22Rv1 (cell line): ENCODE data around the gene RABGAP1L.

Source experiments
- CTCF ChIP-seq: fragments of 450-650 bp; IDR thresholded peaks from 2 replicates; pipeline ENCODE4 v1.5.1; 2017; ENCODE audit warnings: mild to moderate bottlenecking
- ZFX ChIP-seq: fragments of 450-650 bp; IDR thresholded peaks from 2 replicates; pipeline ENCODE4 v1.6.1; 2017; ENCODE audit warnings: antibody characterized with exemption, borderline replicate concordance

DNA sequence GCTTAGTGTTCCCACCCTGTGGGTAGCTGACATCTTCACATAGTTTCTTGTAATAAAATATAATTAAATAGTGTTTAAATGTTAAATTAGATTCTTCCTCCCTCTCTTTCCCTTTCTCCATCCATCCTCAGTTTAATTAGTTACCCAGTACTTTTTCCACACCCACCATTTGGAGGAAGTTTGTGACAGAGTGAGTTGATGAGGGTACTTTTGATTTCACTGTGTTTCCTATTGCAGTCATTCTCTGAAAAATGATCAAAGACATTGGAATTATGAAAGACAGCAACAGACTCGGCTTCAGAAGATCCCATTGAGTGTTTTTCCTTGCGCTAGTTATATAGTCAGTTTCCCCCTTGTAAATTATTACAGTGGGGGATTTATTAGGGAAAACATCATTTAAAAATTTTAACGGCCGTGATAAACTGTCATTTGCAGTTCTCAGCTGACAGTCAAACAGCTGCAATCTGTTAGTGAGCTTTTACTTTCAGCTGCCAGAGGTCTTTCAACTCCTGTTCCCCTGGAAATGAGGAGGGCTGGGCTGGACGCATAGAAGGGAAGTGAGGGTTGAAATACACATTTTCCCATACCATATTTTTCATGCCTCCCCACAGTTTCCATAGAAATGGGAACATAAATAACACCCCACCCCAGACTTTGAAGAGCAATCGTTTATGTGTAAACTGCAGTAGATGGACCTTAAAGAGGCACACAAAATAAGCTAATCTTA lies 779.1 kb downstream of the RABGAP1L start:
- TF ChIP-seq ZFX (no peak), CTCF (no peak)
